LNCAP (cell line): ENCODE data around the gene VRK3.

Experiments
- CTCF ChIP-seq: fragments of 450-650 bp; IDR thresholded peaks from 2 replicates; pipeline ENCODE4 v1.5.1; 2017; ENCODE audit warnings: mild to moderate bottlenecking

VRK3 gene

DNA sequence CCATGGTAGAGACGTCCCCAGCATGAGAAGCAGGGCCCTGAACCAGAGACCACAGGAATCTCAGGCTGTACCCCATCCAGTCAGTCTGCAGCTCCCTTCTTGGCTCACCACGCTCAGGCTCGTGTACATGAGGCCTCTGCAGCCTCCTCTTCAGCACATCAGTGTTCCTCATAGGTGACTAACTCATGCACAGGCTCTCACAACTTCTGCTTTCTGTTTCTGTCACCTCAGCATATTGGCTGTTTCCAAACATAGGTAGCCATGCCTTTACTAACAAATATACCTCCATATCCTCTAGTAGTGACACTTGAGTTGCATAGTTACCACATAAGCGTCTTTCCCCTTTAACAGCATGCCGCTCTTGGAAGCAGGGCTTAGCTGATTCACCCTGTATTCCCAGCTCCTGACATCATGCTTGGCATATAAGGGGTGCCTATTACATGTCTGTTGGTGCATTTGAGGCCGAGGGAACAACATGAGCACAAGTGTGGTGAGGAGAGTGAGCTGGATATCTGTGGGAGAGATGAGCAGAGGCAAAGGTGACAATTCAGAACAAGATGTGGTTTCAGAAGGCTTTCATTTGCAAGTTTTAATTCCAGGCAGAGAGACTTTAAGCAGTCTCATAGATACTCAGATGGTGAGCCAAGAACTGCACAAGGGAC, 17.3 kb upstream of the VRK3 start:
- no peak for TF ChIP-seq CTCF

- no peak for TF ChIP-seq CTCF
Measured at GRCh38 chr19:50040967-50041366, 15.8 kb upstream of the VRK3 start.

- no peak for TF ChIP-seq CTCF
Measured at GRCh38 chr19:50039968-50040367, 14.8 kb upstream of the VRK3 start.

- TF ChIP-seq CTCF = no peak
Measured at GRCh38 chr19:50036908-50037307, 11.7 kb upstream of the VRK3 start.

GRCh38 chr19:50030937-50031336, 5.8 kb upstream of the VRK3 start:
- TF ChIP-seq CTCF = no peak

DNA sequence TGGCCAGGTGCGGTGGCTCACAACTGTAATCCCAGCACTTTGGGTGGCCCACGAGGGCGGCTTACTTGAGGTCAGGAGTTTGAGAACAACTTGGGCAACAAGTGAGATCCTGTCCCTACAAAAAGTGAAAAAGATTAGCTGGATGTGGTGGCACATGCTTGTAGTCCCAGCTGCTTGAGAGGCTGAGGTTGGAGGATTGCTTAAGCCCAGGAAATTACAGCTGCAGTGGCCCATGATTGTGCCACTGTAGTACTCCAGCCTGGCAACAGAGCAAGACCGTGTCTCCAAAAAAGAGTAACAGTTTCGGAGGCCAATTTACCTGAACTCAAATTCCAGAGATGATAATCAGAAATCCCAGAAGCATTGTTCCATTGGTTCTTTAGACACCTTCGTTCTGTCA, 5.1 kb upstream of the VRK3 start:
- no peak for TF ChIP-seq CTCF

GRCh38 chr19:50026550-50026906, 1.4 kb upstream of the VRK3 start:
- TF ChIP-seq CTCF = no peak
